ENCODE measurements around the gene SLC30A4. TPM values are rescaled to one million over a fixed set of nuclear protein-coding genes. Genes with fewer than 3 reads are reported as not detected.

Gene SLC30A4
- total and polyA plus RNA-seq, 9 donors, result 2.5 to 10.9 (median 7.5) TPM

DNA sequence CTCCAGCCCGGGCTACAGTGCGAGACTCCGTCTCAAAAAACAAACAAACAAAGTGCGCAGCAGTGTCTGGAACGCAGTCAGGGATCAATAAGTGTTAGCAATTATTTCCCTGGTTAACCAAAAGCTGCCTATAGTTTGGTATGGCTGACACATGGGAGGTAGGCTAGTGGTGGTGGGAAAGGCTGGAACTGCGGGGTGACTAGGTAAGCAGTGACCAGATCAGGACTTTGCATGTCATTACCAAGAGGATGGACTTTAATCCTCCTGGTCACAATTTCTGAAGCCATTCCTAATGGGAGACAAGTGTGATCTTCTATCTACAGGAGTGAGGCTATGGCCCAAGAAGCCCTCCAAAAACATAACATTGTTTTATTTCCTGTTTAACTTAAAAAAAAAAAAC, 47.8 kb downstream of the SLC30A4 start:
- Histone ChIP-seq H3K9me3 (no peaks in the 10 kb centered on the region), H3K27me3 (no peaks in the 10 kb centered on the region), H3K4me1 (ENCODE audit: insufficient read depth) (no peaks in the 10 kb centered on the region), H3K4me3 (no peak overlapping the region), H3K27ac (no peak overlapping the region), H3K36me3 (no peaks in the 10 kb centered on the region)
- TF ChIP-seq, protein P1, sequence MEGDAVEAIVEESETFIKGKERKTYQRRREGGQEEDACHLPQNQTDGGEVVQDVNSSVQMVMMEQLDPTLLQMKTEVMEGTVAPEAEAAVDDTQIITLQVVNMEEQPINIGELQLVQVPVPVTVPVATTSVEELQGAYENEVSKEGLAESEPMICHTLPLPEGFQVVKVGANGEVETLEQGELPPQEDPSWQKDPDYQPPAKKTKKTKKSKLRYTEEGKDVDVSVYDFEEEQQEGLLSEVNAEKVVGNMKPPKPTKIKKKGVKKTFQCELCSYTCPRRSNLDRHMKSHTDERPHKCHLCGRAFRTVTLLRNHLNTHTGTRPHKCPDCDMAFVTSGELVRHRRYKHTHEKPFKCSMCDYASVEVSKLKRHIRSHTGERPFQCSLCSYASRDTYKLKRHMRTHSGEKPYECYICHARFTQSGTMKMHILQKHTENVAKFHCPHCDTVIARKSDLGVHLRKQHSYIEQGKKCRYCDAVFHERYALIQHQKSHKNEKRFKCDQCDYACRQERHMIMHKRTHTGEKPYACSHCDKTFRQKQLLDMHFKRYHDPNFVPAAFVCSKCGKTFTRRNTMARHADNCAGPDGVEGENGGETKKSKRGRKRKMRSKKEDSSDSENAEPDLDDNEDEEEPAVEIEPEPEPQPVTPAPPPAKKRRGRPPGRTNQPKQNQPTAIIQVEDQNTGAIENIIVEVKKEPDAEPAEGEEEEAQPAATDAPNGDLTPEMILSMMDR (IDR thresholded peaks at IDR 0.05), result no peak
- TF ChIP-seq EP300 (IDR thresholded peaks at IDR 0.05) (no peak), POLR2A (IDR thresholded peaks at IDR 0.05) (no peak)
- 93 to 97% (median 94%) methylated on average over 6 of the region's 6 CpGs for WGBS, 3 donors
- no peak for DNase-seq
- intact Hi-C loops (cut with DNase I), result no loop called here

DNA sequence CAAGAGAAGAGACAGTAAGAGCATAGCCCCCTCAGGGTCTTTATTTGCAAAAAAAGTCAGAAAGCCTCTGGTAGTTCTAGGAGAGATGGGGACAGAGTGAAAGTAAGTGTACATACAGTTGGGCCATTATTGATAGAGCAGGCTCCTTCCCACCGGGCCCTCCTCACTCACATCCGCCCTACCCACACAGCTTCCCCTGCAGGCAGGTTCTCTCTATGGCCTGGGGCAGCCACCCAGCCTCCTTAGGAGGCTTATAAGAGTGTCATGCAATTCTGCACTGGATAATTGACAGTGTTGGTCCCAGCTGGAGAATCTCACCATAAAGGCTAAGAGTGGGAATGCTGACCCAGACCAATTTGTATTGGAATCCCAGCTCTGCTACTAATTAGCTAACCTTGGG, 49.5 kb downstream of the SLC30A4 start:
- H3K27ac ChIP-seq, result no peak overlapping the region
- 61 to 74% (median 69%) methylated on average over 2 of the region's 2 CpGs for WGBS, 3 donors
- no peak overlapping the region for H3K4me3 ChIP-seq
- no peaks in the 10 kb centered on the region for H3K9me3 ChIP-seq
- H3K36me3 ChIP-seq, result no peaks in the 10 kb centered on the region
- no peak for DNase-seq
- TF ChIP-seq, protein P1 (IDR thresholded peaks at IDR 0.05), result no peak
- TF ChIP-seq EP300 (IDR thresholded peaks at IDR 0.05) (no peak), POLR2A (IDR thresholded peaks at IDR 0.05) (no peak)
- intact Hi-C loops (cut with DNase I), result no loop called here
- no peaks in the 10 kb centered on the region for H3K4me1 ChIP-seq (ENCODE audit: insufficient read depth)
- no peaks in the 10 kb centered on the region for H3K27me3 ChIP-seq

DNA sequence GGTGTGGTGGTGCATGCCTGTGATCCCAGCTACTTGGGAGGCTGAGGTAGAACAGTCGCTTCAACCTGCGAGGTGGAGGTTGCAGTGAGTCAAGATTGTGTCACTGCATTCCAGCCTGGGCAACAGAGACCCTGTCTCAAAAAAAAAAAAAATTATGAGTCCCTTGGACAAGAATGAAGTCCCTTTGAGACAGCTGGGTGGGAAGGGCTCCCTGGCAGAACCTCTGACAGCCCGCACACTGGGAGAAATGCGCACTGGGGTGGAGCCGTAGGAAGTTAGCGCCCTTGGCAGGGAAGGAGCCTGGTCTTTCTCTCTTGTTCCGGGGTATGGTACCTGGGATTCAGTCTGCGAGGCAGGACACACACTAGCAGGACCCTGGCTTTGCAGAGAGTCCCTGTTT, 51.4 kb downstream of the SLC30A4 start:
- Histone ChIP-seq H3K27me3 (no peaks in the 10 kb centered on the region), H3K4me3 (no peak overlapping the region), H3K27ac (no peak overlapping the region), H3K9me3 (no peaks in the 10 kb centered on the region), H3K36me3 (no peaks in the 10 kb centered on the region), H3K4me1 (ENCODE audit: insufficient read depth) (no peaks in the 10 kb centered on the region)
- intact Hi-C loops (cut with DNase I), result no loop called here
- TF ChIP-seq POLR2A (IDR thresholded peaks at IDR 0.05) (no peak), EP300 (IDR thresholded peaks at IDR 0.05) (no peak)
- TF ChIP-seq, protein P1 (IDR thresholded peaks at IDR 0.05), result no peak
- 85 to 91% (median 87%) methylated on average over 8 of the region's 8 CpGs for WGBS, 3 donors
- DNase-seq, result no peak

DNA sequence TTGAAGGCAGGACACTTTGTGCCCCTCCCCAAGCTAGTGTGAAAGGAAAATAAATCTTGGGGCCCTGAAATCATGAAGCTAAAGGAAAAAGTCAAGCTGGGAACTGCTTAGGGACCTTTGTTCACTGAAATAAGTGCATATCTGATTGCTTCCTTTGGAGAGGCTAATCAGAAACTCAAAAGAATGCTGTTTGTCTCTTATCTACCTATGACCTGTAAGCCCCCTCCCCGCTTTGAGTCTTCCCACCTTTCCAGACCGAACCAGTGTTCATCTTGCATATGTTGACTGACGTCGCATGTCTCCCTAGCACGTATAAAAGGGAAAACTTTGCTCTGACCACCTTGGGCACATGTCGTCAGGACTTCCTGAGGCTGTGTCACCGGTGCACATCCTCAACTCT, 53.1 kb downstream of the SLC30A4 start:
- no peak for DNase-seq
- H3K4me3 ChIP-seq, result no peak overlapping the region
- H3K4me1 ChIP-seq (ENCODE audit: insufficient read depth), result no peaks in the 10 kb centered on the region
- intact Hi-C loops (cut with DNase I), result no loop called here
- no peaks in the 10 kb centered on the region for H3K9me3 ChIP-seq
- TF ChIP-seq, protein P1 (IDR thresholded peaks at IDR 0.05), result no peak
- TF ChIP-seq EP300 (IDR thresholded peaks at IDR 0.05), result no peak
- TF ChIP-seq POLR2A (IDR thresholded peaks at IDR 0.05), result no peak
- no peaks in the 10 kb centered on the region for H3K27me3 ChIP-seq
- H3K36me3 ChIP-seq, result no peaks in the 10 kb centered on the region
- no peak overlapping the region for H3K27ac ChIP-seq
- WGBS, 3 donors, result 61 to 63% (median 62%) methylated on average over 7 of the region's 7 CpGs

DNA sequence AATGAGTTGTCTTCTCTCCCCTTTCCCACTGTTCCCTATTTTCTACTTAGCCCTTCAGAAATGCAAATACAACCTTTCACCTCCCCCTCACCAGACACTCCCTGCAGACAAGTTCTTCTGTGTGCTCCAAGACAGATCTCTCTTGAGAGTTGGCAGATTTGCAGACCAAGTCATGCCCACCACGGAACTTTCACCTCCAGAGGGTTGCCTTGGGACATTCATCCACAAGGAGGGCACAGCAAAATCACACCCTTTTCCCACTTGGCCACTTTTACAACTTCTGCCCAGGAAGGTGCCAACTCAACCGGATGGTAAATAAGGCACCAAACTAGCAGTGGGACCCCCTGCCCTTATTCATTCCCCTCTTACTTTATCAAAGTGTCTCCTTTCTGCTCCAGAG, 53.5 kb downstream of the SLC30A4 start:
- Histone ChIP-seq H3K4me1 (ENCODE audit: insufficient read depth) (no peaks in the 10 kb centered on the region), H3K36me3 (no peaks in the 10 kb centered on the region), H3K4me3 (no peak overlapping the region), H3K27ac (no peak overlapping the region), H3K27me3 (no peaks in the 10 kb centered on the region), H3K9me3 (no peaks in the 10 kb centered on the region)
- TF ChIP-seq EP300 (IDR thresholded peaks at IDR 0.05) (no peak), POLR2A (IDR thresholded peaks at IDR 0.05) (no peak)
- no peak for DNase-seq
- intact Hi-C loops (cut with DNase I), result no loop called here
- WGBS, 3 donors, result 43 to 45% (median 44%) methylated on average over 2 of the region's 2 CpGs
